Measurements from ENCODE around the gene AUTS2. TPM values are rescaled to one million over a fixed set of nuclear protein-coding genes. Genes with fewer than 3 reads are reported as not detected.
"Not testable (repeated sequence)": the region's sequence is repeated elsewhere in the genome, so short reads cannot be mapped to it uniquely, and the experiment has no call there.

Gene AUTS2
- total RNA-seq, 1 donor from 2014 or later: 5.3 TPM

- ATAC-seq (no peak), DNase-seq (ENCODE audit: missing footprints) (no peak)
- intact Hi-C loops (cut with DNase I): no loop called here
These were observed 163.1 kb downstream of the AUTS2 start for GRCh38 chr7:69761290-69761922.

- DNase-seq (ENCODE audit: missing footprints) (no peak), ATAC-seq (no peak)
- intact Hi-C loops (cut with DNase I): no loop called here
These were observed 164.6 kb downstream of the AUTS2 start for GRCh38 chr7:69762821-69763352.

GRCh38 chr7:69763513-69763912, 165.2 kb downstream of the AUTS2 start:
- DNase-seq (ENCODE audit: missing footprints): no peak
- intact Hi-C loops (cut with DNase I): no loop called here
- ATAC-seq: no peak

GRCh38 chr7:69764147-69764546, 165.9 kb downstream of the AUTS2 start:
- no peak for ATAC-seq
- DNase-seq (ENCODE audit: missing footprints): no peak
- intact Hi-C loops (cut with DNase I): no loop called here

- DNase-seq (ENCODE audit: missing footprints): no peak
- ATAC-seq: no peak
- intact Hi-C loops (cut with DNase I): no loop called here
These were observed 166.4 kb downstream of the AUTS2 start for GRCh38 chr7:69764681-69765080.

GRCh38 chr7:69765879-69766278, 167.6 kb downstream of the AUTS2 start:
- DNase-seq (ENCODE audit: missing footprints): no peak
- intact Hi-C loops (cut with DNase I): no loop called here
- ATAC-seq: no peak

GRCh38 chr7:69768986-69769595, 170.8 kb downstream of the AUTS2 start:
- DNase-seq (ENCODE audit: missing footprints) (no peak), ATAC-seq (no peak)
- intact Hi-C loops (cut with DNase I): no loop called here

- ATAC-seq: no peak
- intact Hi-C loops (cut with DNase I): no loop called here
- DNase-seq (ENCODE audit: missing footprints): no peak
These were observed 171.6 kb downstream of the AUTS2 start for GRCh38 chr7:69769826-69770225.

GRCh38 chr7:69770613-69771012, 172.3 kb downstream of the AUTS2 start:
- intact Hi-C loops (cut with DNase I): no loop called here
- ATAC-seq (no peak), DNase-seq (ENCODE audit: missing footprints) (no peak)

- intact Hi-C loops (cut with DNase I): no loop called here
- no peak for DNase-seq (ENCODE audit: missing footprints)
- no peak for ATAC-seq
These were observed 174.6 kb downstream of the AUTS2 start for GRCh38 chr7:69772718-69773436.

GRCh38 chr7:69773535-69774225, 175.4 kb downstream of the AUTS2 start:
- no peak for DNase-seq (ENCODE audit: missing footprints)
- intact Hi-C loops (cut with DNase I): no loop called here
- no peak for ATAC-seq

GRCh38 chr7:69775231-69775771, 177.0 kb downstream of the AUTS2 start:
- intact Hi-C loops (cut with DNase I): no loop called here
- no peak for DNase-seq (ENCODE audit: missing footprints)
- ATAC-seq: peak; percentile 96

GRCh38 chr7:69776611-69777010, 178.3 kb downstream of the AUTS2 start:
- ATAC-seq (no peak), DNase-seq (ENCODE audit: missing footprints) (no peak)
- intact Hi-C loops (cut with DNase I): no loop called here

GRCh38 chr7:69778138-69778537, 179.9 kb downstream of the AUTS2 start:
- no peak for DNase-seq (ENCODE audit: missing footprints)
- no peak for ATAC-seq
- intact Hi-C loops (cut with DNase I): no loop called here

- ATAC-seq (no peak), DNase-seq (ENCODE audit: missing footprints) (no peak)
- intact Hi-C loops (cut with DNase I): no loop called here
These were observed 182.1 kb downstream of the AUTS2 start for GRCh38 chr7:69780379-69780778.

- intact Hi-C loops (cut with DNase I): no loop called here
- DNase-seq (ENCODE audit: missing footprints) (no peak), ATAC-seq (peak; percentile 80)
These were observed 183.2 kb downstream of the AUTS2 start for GRCh38 chr7:69781412-69781846.

GRCh38 chr7:69782917-69783684, 184.8 kb downstream of the AUTS2 start:
- ATAC-seq (peak; percentile 64), DNase-seq (ENCODE audit: missing footprints) (no peak)
- intact Hi-C loops (cut with DNase I): no loop called here

GRCh38 chr7:69786130-69786529, 187.9 kb downstream of the AUTS2 start:
- intact Hi-C loops (cut with DNase I); ATAC-seq; DNase-seq (ENCODE audit: missing footprints): not testable (repeated sequence)

All from Right ventricle myocardium inferior (tissue), 1 donor.